PC-3 (cell line): ENCODE measurements around the gene DOCK4. TPM values are rescaled to one million over a fixed set of nuclear protein-coding genes. Genes with fewer than 3 reads are reported as not detected.
A peak's percentile ranks its signal among the peaks of the same experiment; 100 is the strongest.

Experiments
- ATAC-seq: fragments of 200-7000 bp; cut with Tn5 transposase; 2 replicates; pipeline ENCODE4 v1.9.1; 2020; ENCODE audit warnings: mild to moderate bottlenecking, moderate library complexity
- BruUV-seq: library from RNA; stranded (reverse); fragments of 400-500 nt; replicated peaks from 2 replicates; lab custom pipeline; 2021; lab: Mats Ljungman, UMichigan
- CTCF ChIA-PET: fragments of 300-600 bp; sonication (Branson Sonifier 250); formaldehyde crosslinking; loops from one replicate; lab custom pipeline; 2022; ENCODE audit warnings: antibody characterized with exemption; lab: Charles Lee
- POLR2A ChIA-PET: fragments of 300-600 bp; sonication (Branson Sonifier 250); formaldehyde crosslinking; loops from one replicate; lab custom pipeline; 2022; ENCODE audit warnings: antibody characterized with exemption; ENCODE audit not compliant: unreplicated experiment; lab: Charles Lee
- DNase-seq: peaks from one replicate; pipeline ENCODE4 v3.0.0-alpha.2; 2015
- H2AFZ ChIP-seq: fragments of 300-600 bp; sonication (generic); 2 replicates; pipeline ENCODE4 v1.6.0; 2016; ENCODE audit warnings: antibody characterized with exemption, low read length
- H3F3A ChIP-seq: fragments of 300-600 bp; sonication (generic); one replicate; pipeline ENCODE4 v1.6.0; 2017; ENCODE audit warnings: antibody characterized with exemption, low read length, control low read depth, mild to moderate bottlenecking; ENCODE audit not compliant: unreplicated experiment
- H3K27ac ChIP-seq: fragments of 300-600 bp; sonication (generic); 2 replicates; pipeline ENCODE4 v1.5.1; 2016; ENCODE audit warnings: mild to moderate bottlenecking, low read length
- H3K27me3 ChIP-seq: fragments of 300-600 bp; sonication (generic); 2 replicates; pipeline ENCODE4 v1.6.1; 2016; ENCODE audit warnings: low read length, mixed read lengths
- H3K36me3 ChIP-seq: fragments of 300-600 bp; sonication (generic); 2 replicates; pipeline ENCODE4 v1.6.1; 2016; ENCODE audit warnings: low read depth, mixed run types, low read length, mixed read lengths
- H3K4me1 ChIP-seq: fragments of 300-600 bp; sonication (generic); 2 replicates; pipeline ENCODE4 v1.5.1; 2016; ENCODE audit warnings: low read length; ENCODE audit not compliant: insufficient read depth
- H3K4me2 ChIP-seq: fragments of 300-600 bp; sonication (generic); 2 replicates; pipeline ENCODE4 v1.6.0; 2016; ENCODE audit warnings: low read length
- H3K4me3 ChIP-seq: fragments of 300-600 bp; sonication (generic); 2 replicates; pipeline ENCODE4 v1.5.1; 2016; ENCODE audit warnings: mild to moderate bottlenecking, low read length, mixed read lengths
- H3K79me2 ChIP-seq: fragments of 300-600 bp; sonication (generic); 2 replicates; pipeline ENCODE4 v1.6.1; 2017; ENCODE audit warnings: low read length, mixed read lengths
- H3K9ac ChIP-seq: fragments of 300-600 bp; sonication (generic); 2 replicates; pipeline ENCODE4 v1.6.0; 2016; ENCODE audit warnings: mild to moderate bottlenecking, low read length
- H3K9me2 ChIP-seq: fragments of 300-600 bp; sonication (generic); replicated peaks from 2 replicates; pipeline ENCODE4 v1.6.1; 2016; ENCODE audit warnings: mixed run types, low read length, mixed read lengths
- H3K9me3 ChIP-seq: fragments of 300-600 bp; sonication (generic); 2 replicates; pipeline ENCODE4 v1.6.1; 2016; ENCODE audit warnings: low read length, mixed read lengths
- H4K20me1 ChIP-seq: fragments of 300-600 bp; sonication (generic); 2 replicates; pipeline ENCODE4 v1.6.1; 2016; ENCODE audit warnings: low read length, mixed read lengths
- CTCF ChIP-seq: fragments of 300-600 bp; sonication (generic); conservative IDR thresholded peaks from 2 replicates; pipeline ENCODE4 v1.5.1; 2017; ENCODE audit warnings: antibody characterized with exemption, low read depth, mild to moderate bottlenecking, low read length
- EZH2 ChIP-seq: fragments of 300-600 bp; sonication (generic); IDR thresholded peaks from one replicate; pipeline ENCODE4 v1.6.1; 2017; ENCODE audit warnings: antibody characterized with exemption, mild to moderate bottlenecking, low read length; ENCODE audit not compliant: unreplicated experiment
- EZH2phosphoT487 ChIP-seq: fragments of 300-600 bp; sonication (generic); IDR thresholded peaks from 2 replicates; pipeline ENCODE4 v1.6.1; 2018; ENCODE audit warnings: mild to moderate bottlenecking, antibody characterized with exemption, low read length, borderline replicate concordance
- intact Hi-C: fragments of 100-400 bp; cut with micrococcal nuclease; formaldehyde crosslinking; loops from 2 replicates; pipeline ENCODE4 v1.9.0; 2023
- total RNA-seq: library from RNA; depleted of rRNA; stranded (reverse); fragments of >200 nt; gene quantifications from 2 replicates; pipeline ENCODE4 v1.2.3, GENCODE V29; 2014

DOCK4 gene
- total RNA-seq, 1 experiment from 2014 or later: 25.4 TPM

DNA sequence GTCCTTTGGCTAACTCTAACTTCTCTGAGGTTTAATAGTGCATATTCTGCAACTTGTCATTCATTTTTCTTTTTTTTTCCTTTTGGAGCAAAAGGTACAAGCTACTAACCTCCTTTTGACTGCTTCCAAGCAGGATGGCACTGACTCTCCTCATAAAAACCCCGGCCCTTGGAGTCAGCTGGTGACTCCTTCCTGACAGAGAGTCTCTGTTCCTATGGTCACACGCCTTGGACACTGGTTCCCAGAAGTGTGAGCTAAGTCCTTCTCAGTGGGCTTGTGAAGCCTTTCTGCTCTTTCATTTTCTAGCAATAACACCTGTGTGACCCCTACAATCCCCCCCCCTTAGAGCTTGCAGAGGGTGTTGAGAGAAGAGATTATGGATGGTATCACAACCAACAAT, 21.7 kb downstream of the DOCK4 start:
- BruUV-seq: no TSS peak
- H3K9me3 ChIP-seq: no peaks in the 10 kb centered on the region
- ChIA-PET CTCF (no interaction called here), POLR2A (no interaction called here)
- no peak overlapping the region for H3K27ac ChIP-seq
- no peak for TF ChIP-seq EZH2
- no peak for TF ChIP-seq EZH2phosphoT487
- TF ChIP-seq CTCF: no peak
- intact Hi-C loops: no loop called here
- H2AFZ ChIP-seq: no peak overlapping the region
- DNase-seq (no peak), ATAC-seq (0 out of 2 replicates have a peak, but pooled peaks have one; percentile 14)
- H3F3A ChIP-seq: no peaks in the 10 kb centered on the region
- no peak overlapping the region for H3K9ac ChIP-seq
- no peaks in the 10 kb centered on the region for H3K27me3 ChIP-seq
- no peak overlapping the region for H3K4me3 ChIP-seq
- H3K9me2 ChIP-seq: no peaks in the 10 kb centered on the region
- no peaks in the 10 kb centered on the region for H4K20me1 ChIP-seq
- H3K4me1 ChIP-seq: peaks cover 28% of the 10 kb centered on the region
- H3K79me2 ChIP-seq: peaks cover 84% of the 10 kb centered on the region
- H3K36me3 ChIP-seq: no peaks in the 10 kb centered on the region
- no peak overlapping the region for H3K4me2 ChIP-seq

DNA sequence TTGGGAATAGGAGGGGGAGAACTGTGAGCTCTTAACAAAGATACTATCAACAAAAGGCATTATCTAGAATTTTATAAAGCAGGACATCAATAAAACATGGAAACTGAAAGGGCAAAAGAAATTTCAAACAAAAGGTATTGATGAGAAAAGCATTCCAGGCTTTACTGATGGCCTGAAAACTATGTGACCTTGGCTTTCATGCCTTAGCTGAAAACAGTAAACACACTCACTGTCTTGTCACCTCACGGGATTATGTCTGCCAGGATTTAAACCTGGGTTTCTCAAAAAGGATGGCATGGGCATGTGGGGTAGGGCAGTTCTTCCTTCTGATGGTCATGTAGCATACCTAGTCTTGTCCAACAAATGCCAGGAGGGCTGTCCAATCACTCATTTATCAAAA, 22.9 kb downstream of the DOCK4 start:
- Histone ChIP-seq H3K9me3 (no peaks in the 10 kb centered on the region), H3K27ac (no peak overlapping the region), H3K4me1 (peaks cover 28% of the 10 kb centered on the region), H2AFZ (no peak overlapping the region), H3K4me2 (no peak overlapping the region), H3K36me3 (no peaks in the 10 kb centered on the region), H3K27me3 (no peaks in the 10 kb centered on the region), H3K9me2 (no peaks in the 10 kb centered on the region), H3K9ac (no peak overlapping the region), H3F3A (no peaks in the 10 kb centered on the region), H3K79me2 (peaks cover 84% of the 10 kb centered on the region), H3K4me3 (no peak overlapping the region), H4K20me1 (no peaks in the 10 kb centered on the region)
- CTCF ChIA-PET: no interaction called here
- ATAC-seq (no peak), DNase-seq (no peak)
- intact Hi-C loops: no loop called here
- POLR2A ChIA-PET: no interaction called here
- no TSS peak for BruUV-seq
- TF ChIP-seq EZH2phosphoT487 (no peak), CTCF (no peak), EZH2 (no peak)

- H3K9me2 ChIP-seq: no peaks in the 10 kb centered on the region
- no peaks in the 10 kb centered on the region for H3K27me3 ChIP-seq
- ChIA-PET POLR2A (no interaction called here), CTCF (no interaction called here)
- no peak overlapping the region for H3K4me2 ChIP-seq
- peaks cover 84% of the 10 kb centered on the region for H3K79me2 ChIP-seq
- no peaks in the 10 kb centered on the region for H3K36me3 ChIP-seq
- intact Hi-C loops: no loop called here
- no peaks in the 10 kb centered on the region for H3F3A ChIP-seq
- no peak overlapping the region for H3K27ac ChIP-seq
- no peak overlapping the region for H3K9ac ChIP-seq
- no peak overlapping the region for H2AFZ ChIP-seq
- no peaks in the 10 kb centered on the region for H3K9me3 ChIP-seq
- DNase-seq: no peak
- no peak for ATAC-seq
- H4K20me1 ChIP-seq: no peaks in the 10 kb centered on the region
- H3K4me3 ChIP-seq: no peak overlapping the region
- peaks cover 28% of the 10 kb centered on the region for H3K4me1 ChIP-seq
- BruUV-seq: no TSS peak
- no peak for TF ChIP-seq EZH2phosphoT487
- no peak for TF ChIP-seq CTCF
- TF ChIP-seq EZH2: no peak
Observed at GRCh38 chr7:112182749-112183148, 23.4 kb downstream of the DOCK4 start.
